SU-DHL-6 (cell line): ENCODE data around the gene PYY.

Experiments
- H2AFZ ChIP-seq: fragments of 200-600 bp; sonication (generic); 2 replicates; pipeline ENCODE4 v1.6.1; 2014; ENCODE audit warnings: low read depth, mild to moderate bottlenecking, moderate library complexity, mixed read lengths, antibody characterized with exemption, low read length; ENCODE audit not compliant: severe bottlenecking
- H3F3A ChIP-seq: fragments of 200-600 bp; shearing (Covaris generic); 2 replicates; pipeline ENCODE4 v1.6.0; 2016; ENCODE audit warnings: antibody characterized with exemption, mild to moderate bottlenecking; ENCODE audit not compliant: insufficient read depth
- H3K27ac ChIP-seq: fragments of 200-600 bp; sonication (generic); 2 replicates; pipeline ENCODE4 v1.5.1; 2016; ENCODE audit warnings: low read depth, mild to moderate bottlenecking, low read length, moderate library complexity, mixed read lengths
- H3K27me3 ChIP-seq: fragments of 200-600 bp; sonication (generic), shearing (Covaris generic); 2 replicates; pipeline ENCODE4 v1.6.0; 2014; ENCODE audit warnings: mild to moderate bottlenecking, low read length
- H3K36me3 ChIP-seq: fragments of 200-600 bp; sonication (generic); 2 replicates; pipeline ENCODE4 v1.6.1; 2014; ENCODE audit warnings: mild to moderate bottlenecking, low read length, mixed read lengths
- H3K4me2 ChIP-seq: fragments of 300-600, 200-600 bp; shearing (Covaris generic), sonication (generic); 2 replicates; pipeline ENCODE4 v1.6.0; 2014; ENCODE audit warnings: low read length, low read depth, mild to moderate bottlenecking; ENCODE audit not compliant: poor library complexity, severe bottlenecking
- H3K4me3 ChIP-seq: fragments of 200-600 bp; sonication (generic); 2 replicates; pipeline ENCODE4 v1.5.1; 2014; ENCODE audit warnings: antibody characterized with exemption, low read length, mild to moderate bottlenecking, mixed read lengths; ENCODE audit not compliant: insufficient read depth, poor library complexity, severe bottlenecking
- H3K79me2 ChIP-seq: fragments of 200-600 bp; sonication (generic); 2 replicates; pipeline ENCODE4 v1.6.1; 2014; ENCODE audit warnings: mild to moderate bottlenecking, low read length, moderate library complexity; ENCODE audit not compliant: insufficient read depth
- H3K9ac ChIP-seq: fragments of 200-600 bp; sonication (generic); 2 replicates; pipeline ENCODE4 v1.7.0; 2014; ENCODE audit warnings: mild to moderate bottlenecking, low read length
- H3K9me2 ChIP-seq: fragments of 200-600 bp; sonication (generic); replicated peaks from 2 replicates; pipeline ENCODE4 v1.6.1; 2014; ENCODE audit warnings: low read length; ENCODE audit not compliant: insufficient read depth
- H3K9me3 ChIP-seq: fragments of 200-600 bp; sonication (generic); 2 replicates; pipeline ENCODE4 v1.6.1; 2014; ENCODE audit warnings: low read length, mixed read lengths; ENCODE audit not compliant: insufficient read depth
- H4K20me1 ChIP-seq: fragments of 200-600 bp; sonication (generic); 2 replicates; pipeline ENCODE4 v1.6.1; 2014; ENCODE audit warnings: low read depth, mild to moderate bottlenecking, antibody characterized with exemption, low read length, moderate library complexity, mixed read lengths
- CTCF ChIP-seq: fragments of 200-600 bp; sonication (generic); IDR thresholded peaks from one replicate; pipeline ENCODE4 v1.5.1; 2017; ENCODE audit warnings: antibody characterized with exemption, mild to moderate bottlenecking, low read length, moderate library complexity; ENCODE audit not compliant: insufficient read depth, poor library complexity, severe bottlenecking
- EZH2phosphoT487 ChIP-seq: fragments of 200-600 bp; sonication (generic), shearing (Covaris generic); conservative IDR thresholded peaks from 2 replicates; pipeline ENCODE4 v1.6.1; 2018; ENCODE audit warnings: mild to moderate bottlenecking, antibody characterized with exemption, low read length, moderate library complexity, mixed read lengths

The PYY gene

GRCh38 chr17:43905985-43906852 lies 47.5 kb downstream of the PYY start:
- Histone ChIP-seq H3K4me3 (no peak overlapping the region), H3K9ac (no peak overlapping the region)
- TF ChIP-seq CTCF (no peak), EZH2phosphoT487 (no peak)

GRCh38 chr17:43905400-43905984 lies 48.2 kb downstream of the PYY start:
- no peak for TF ChIP-seq CTCF
- TF ChIP-seq EZH2phosphoT487 = no peak
- Histone ChIP-seq H3K9ac (no peak overlapping the region), H3K4me2 (no peak overlapping the region), H2AFZ (no peak overlapping the region), H3K36me3 (no peaks in the 10 kb centered on the region), H3F3A (no peaks in the 10 kb centered on the region), H3K4me3 (no peak overlapping the region), H3K79me2 (no peaks in the 10 kb centered on the region), H3K9me2 (no peaks in the 10 kb centered on the region), H3K27me3 (no peaks in the 10 kb centered on the region), H4K20me1 (no peaks in the 10 kb centered on the region), H3K27ac (no peak overlapping the region), H3K9me3 (no peaks in the 10 kb centered on the region)

More at GRCh38 chr17:43905985-43906852, 47.5 kb downstream of the PYY start:
- Histone ChIP-seq H2AFZ (no peak overlapping the region), H3K36me3 (no peaks in the 10 kb centered on the region), H3K27ac (no peak overlapping the region), H3K9me2 (no peaks in the 10 kb centered on the region), H3K79me2 (no peaks in the 10 kb centered on the region), H3K27me3 (no peaks in the 10 kb centered on the region), H3F3A (no peaks in the 10 kb centered on the region), H4K20me1 (no peaks in the 10 kb centered on the region), H3K9me3 (no peaks in the 10 kb centered on the region), H3K4me2 (no peak overlapping the region)
